Pancreas (tissue), 10 donors: ENCODE results near the gene MAD1L1. TPM values are rescaled to one million over a fixed set of nuclear protein-coding genes. Genes with fewer than 3 reads are reported as not detected.

Source experiments
- ATAC-seq, 4 donors: fragments of 200-7000 bp; cut with Tn5 transposase; one replicate each; pipeline versions ENCODE4 v1.8.0 to v1.9.1; 2020; ENCODE audit warnings: mild to moderate bottlenecking in 4 of 4, moderate library complexity in 4 of 4
- DNase-seq, 6 donors: peaks; one replicate each; pipeline ENCODE4 v3.0.0-alpha.2; 2020
- FAIRE-seq: peaks from 2 replicates; lab custom pipeline; 2012; peaks lifted over from hg19 to GRCh38; lab: Jason Lieb, UNC
- H3K27ac ChIP-seq, 4 donors: fragments of 200-600 bp; sonication (generic); 1 replicate in 3 of 4; 2 replicates in 1 of 4; pipeline versions ENCODE4 v1.5.0 to v1.8.0; 2020
- H3K27me3 ChIP-seq, 4 donors: fragments of 200-600 bp; one replicate each; pipeline ENCODE4 v1.8.0; 2021
- H3K36me3 ChIP-seq, 3 donors: fragments of 200-600 bp; sonication (generic) in 1 of 3; one replicate each; pipeline versions ENCODE4 v1.5.0 to v1.8.0; 2020 to 2021
- H3K4me1 ChIP-seq, 3 donors: fragments of 200-600 bp; one replicate each; pipeline ENCODE4 v1.8.0; 2021
- H3K4me3 ChIP-seq, 4 donors: fragments of 200-600 bp; sonication (generic) in 2 of 4; one replicate each; pipeline versions ENCODE4 v1.5.0 to v1.8.0; 2020 to 2021
- H3K9me3 ChIP-seq, 4 donors: fragments of 200-600 bp; one replicate each; pipeline ENCODE4 v1.8.0; 2021
- CTCF ChIP-seq, 4 donors: fragments of 200-600 bp; sonication (generic) in 3 of 4; IDR thresholded peaks; one replicate each; pipeline versions ENCODE4 v1.5.0 to v1.8.0; 2021; ENCODE audit warnings: antibody characterized with exemption in 4 of 4
- WGBS, 2 donors: extraction: QIAGEN DNeasy Blood & Tissue Kit; methylation state at CpG; one replicate each; pipeline ENCODE4 v1.1.7; 2013; 5-methylcytosine and 5-hydroxymethylcytosine counted together
- intact Hi-C, 3 donors: fragments of 100-400 bp; cut with DNase I; formaldehyde crosslinking; loops; one replicate each; pipeline versions ENCODE4 v1.11.1 to v1.14.2; 2022
- polyA plus RNA-seq, 2 donors: library from polyadenylated mRNA; stranded (reverse); fragments of 200-250 nt; gene quantifications; one replicate each; pipeline ENCODE4 v1.2.3, GENCODE V29; 2013
- total RNA-seq, 6 donors: library from RNA; stranded (reverse); fragmentation: NEBNext Ultra II Directional in 4 of 6; extraction: Animal tissue kit (Norgen Biotek cat#: 25700) in 4 of 6; gene quantifications; one replicate each; pipeline versions ENCODE4 v1.2.1 to v1.2.4, GENCODE V29; 2021 to 2023
- donor health status: healthy with polysubstance abuse.
- donor health status: DM: no; HTN: no; CAD: no; lungs with moderate emphysema.
- donor health status: DM: no; HTN: no; CAD: no.
- donor health status: control.
- donor health status: control.
- donor health status: Bipolar disorder and iron deficiency.
- donor health status: DM: yes; HTN: yes; CAD: no.
- donor health status: DM: no; HTN: no; CAD: no.
- donor health status: DM: no; HTN: no; CAD: no.
- donor health status: DM: yes; HTN: yes; CAD: no.

MAD1L1 gene
- total and polyA plus RNA-seq, 8 donors = 9.8 to 28.2 (median 11.9) TPM

DNA sequence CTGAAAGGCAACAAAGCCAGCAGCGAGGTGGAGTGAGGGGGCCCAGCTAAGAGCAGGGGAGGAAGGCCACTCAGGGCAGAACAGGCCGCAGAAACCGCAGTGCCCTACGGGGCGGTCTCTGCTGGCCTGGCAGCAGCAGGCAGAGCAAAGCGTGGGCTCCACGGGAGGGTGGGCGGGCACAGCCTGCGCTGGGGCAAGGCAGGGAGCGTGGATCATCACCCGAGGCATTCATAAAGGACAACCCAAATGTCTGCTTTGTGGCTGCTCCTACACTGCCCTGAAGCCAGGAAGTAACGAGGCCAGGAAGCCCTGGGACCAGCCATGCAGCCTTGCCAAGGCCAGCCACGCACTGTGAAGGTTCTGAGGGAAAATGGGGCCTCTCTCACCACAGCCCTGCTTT lies 127.5 kb downstream of the MAD1L1 start:
- ATAC-seq = no peak
- H3K4me1 ChIP-seq = no peaks in the 10 kb centered on the region
- no peaks in the 10 kb centered on the region for H3K27me3 ChIP-seq
- TF ChIP-seq CTCF (IDR thresholded peaks at IDR 0.05) = no peak
- no peak overlapping the region for H3K4me3 ChIP-seq
- 92 to 93% methylated on average over 13 of the region's 13 CpGs for WGBS, 2 donors
- no peak for DNase-seq
- FAIRE-seq = no peak
- H3K9me3 ChIP-seq = no peaks in the 10 kb centered on the region
- H3K36me3 ChIP-seq = peaks cover 0 to 3% (median 0%) of the 10 kb centered on the region in 3 donors
- intact Hi-C loops = no loop called here
- no peak overlapping the region for H3K27ac ChIP-seq

GRCh38 chr7:2104716-2105115 lies 128.0 kb downstream of the MAD1L1 start:
- TF ChIP-seq CTCF (IDR thresholded peaks at IDR 0.05) = no peak
- Histone ChIP-seq H3K9me3 (no peaks in the 10 kb centered on the region), H3K36me3 (no peaks in the 10 kb centered on the region), H3K4me1 (no peaks in the 10 kb centered on the region), H3K27ac (no peak overlapping the region), H3K27me3 (no peaks in the 10 kb centered on the region), H3K4me3 (no peak overlapping the region)
- 77 to 86% methylated on average over 14 of the region's 14 CpGs for WGBS, 2 donors
- DNase-seq (no peak), FAIRE-seq (no peak), ATAC-seq (peak in 2 of 4 donors; percentile 8)
- intact Hi-C loops = no loop called here

GRCh38 chr7:2104107-2104710 lies 128.5 kb downstream of the MAD1L1 start:
- no peak overlapping the region for H3K4me3 ChIP-seq
- H3K27me3 ChIP-seq = no peaks in the 10 kb centered on the region
- DNase-seq (peak in 3 of 6 donors; percentile 27 to 54 (median 43)), FAIRE-seq (no peak), ATAC-seq (peak in 3 of 4 donors; percentile 71 to 78 (median 77))
- H3K9me3 ChIP-seq = no peaks in the 10 kb centered on the region
- no peak overlapping the region for H3K27ac ChIP-seq
- 59% methylated on average over 27 of the region's 27 CpGs for WGBS, 2 donors
- H3K4me1 ChIP-seq = no peaks in the 10 kb centered on the region
- intact Hi-C loops = no loop called here
- H3K36me3 ChIP-seq = no peaks in the 10 kb centered on the region
- peak in 2 of 4 donors; percentile 21 to 23 for TF ChIP-seq CTCF (IDR thresholded peaks at IDR 0.05)

- FAIRE-seq = no peak
- H3K27ac ChIP-seq = no peak overlapping the region
- 93 to 97% methylated on average over 37 to 39 of the region's 39 CpGs for WGBS, 2 donors
Measured at GRCh38 chr7:2103071-2103898, 129.5 kb downstream of the MAD1L1 start.

More at GRCh38 chr7:2103071-2103898, 129.5 kb downstream of the MAD1L1 start:
- Histone ChIP-seq H3K27me3 (no peaks in the 10 kb centered on the region), H3K36me3 (no peaks in the 10 kb centered on the region), H3K4me3 (no peak overlapping the region), H3K4me1 (no peaks in the 10 kb centered on the region), H3K9me3 (no peaks in the 10 kb centered on the region)
- intact Hi-C loops = no loop called here
- DNase-seq = no peak
- TF ChIP-seq CTCF (IDR thresholded peaks at IDR 0.05) = no peak
- ATAC-seq = no peak
